Skeletal muscle tissue (tissue), 4 donors: ENCODE results near the gene TAP1. TPM values are rescaled to one million over a fixed set of nuclear protein-coding genes. Genes with fewer than 3 reads are reported as not detected.

Experiments
- H3K27ac ChIP-seq: one replicate; pipeline ENCODE4 v1.7.0; 2013; ENCODE audit warnings: mild to moderate bottlenecking, low read depth, low read length, inconsistent platforms
- H3K27me3 ChIP-seq, 3 donors: one replicate each; pipeline ENCODE4 v1.7.0; 2013; ENCODE audit warnings: low read length in 3 of 3; ENCODE audit not compliant: control insufficient read depth in 3 of 3, insufficient read depth in 3 of 3
- H3K36me3 ChIP-seq, 3 donors: one replicate each; pipeline ENCODE4 v1.7.0; 2013; ENCODE audit warnings: low read length in 3 of 3; ENCODE audit not compliant: control insufficient read depth in 3 of 3, insufficient read depth in 3 of 3
- H3K4me1 ChIP-seq, 3 donors: one replicate each; pipeline ENCODE4 v1.7.0; 2013; ENCODE audit warnings: low read length in 3 of 3, mild to moderate bottlenecking in 3 of 3; ENCODE audit not compliant: control insufficient read depth in 3 of 3, insufficient read depth in 3 of 3
- H3K4me3 ChIP-seq, 3 donors: one replicate each; pipeline ENCODE4 v1.7.0; 2013; ENCODE audit warnings: low read length in 3 of 3
- H3K9ac ChIP-seq, 3 donors: one replicate each; pipeline ENCODE4 v1.7.0; 2013; ENCODE audit warnings: low read length in 3 of 3, mild to moderate bottlenecking in 3 of 3, moderate library complexity in 2 of 3, low read depth in 1 of 3
- H3K9me3 ChIP-seq, 3 donors: one replicate each; pipeline ENCODE4 v1.7.0; 2013; ENCODE audit warnings: low read length in 3 of 3; ENCODE audit not compliant: control insufficient read depth in 3 of 3
- total RNA-seq: library from RNA; depleted of rRNA; stranded (reverse); fragments of >200 nt; gene quantifications from one replicate; pipeline ENCODE4 v1.2.3, GENCODE V29; 2014
- donor health status: Osteomylitis.

The TAP1 gene, protein sequence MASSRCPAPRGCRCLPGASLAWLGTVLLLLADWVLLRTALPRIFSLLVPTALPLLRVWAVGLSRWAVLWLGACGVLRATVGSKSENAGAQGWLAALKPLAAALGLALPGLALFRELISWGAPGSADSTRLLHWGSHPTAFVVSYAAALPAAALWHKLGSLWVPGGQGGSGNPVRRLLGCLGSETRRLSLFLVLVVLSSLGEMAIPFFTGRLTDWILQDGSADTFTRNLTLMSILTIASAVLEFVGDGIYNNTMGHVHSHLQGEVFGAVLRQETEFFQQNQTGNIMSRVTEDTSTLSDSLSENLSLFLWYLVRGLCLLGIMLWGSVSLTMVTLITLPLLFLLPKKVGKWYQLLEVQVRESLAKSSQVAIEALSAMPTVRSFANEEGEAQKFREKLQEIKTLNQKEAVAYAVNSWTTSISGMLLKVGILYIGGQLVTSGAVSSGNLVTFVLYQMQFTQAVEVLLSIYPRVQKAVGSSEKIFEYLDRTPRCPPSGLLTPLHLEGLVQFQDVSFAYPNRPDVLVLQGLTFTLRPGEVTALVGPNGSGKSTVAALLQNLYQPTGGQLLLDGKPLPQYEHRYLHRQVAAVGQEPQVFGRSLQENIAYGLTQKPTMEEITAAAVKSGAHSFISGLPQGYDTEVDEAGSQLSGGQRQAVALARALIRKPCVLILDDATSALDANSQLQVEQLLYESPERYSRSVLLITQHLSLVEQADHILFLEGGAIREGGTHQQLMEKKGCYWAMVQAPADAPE
- total RNA-seq, result 14.1 TPM

DNA sequence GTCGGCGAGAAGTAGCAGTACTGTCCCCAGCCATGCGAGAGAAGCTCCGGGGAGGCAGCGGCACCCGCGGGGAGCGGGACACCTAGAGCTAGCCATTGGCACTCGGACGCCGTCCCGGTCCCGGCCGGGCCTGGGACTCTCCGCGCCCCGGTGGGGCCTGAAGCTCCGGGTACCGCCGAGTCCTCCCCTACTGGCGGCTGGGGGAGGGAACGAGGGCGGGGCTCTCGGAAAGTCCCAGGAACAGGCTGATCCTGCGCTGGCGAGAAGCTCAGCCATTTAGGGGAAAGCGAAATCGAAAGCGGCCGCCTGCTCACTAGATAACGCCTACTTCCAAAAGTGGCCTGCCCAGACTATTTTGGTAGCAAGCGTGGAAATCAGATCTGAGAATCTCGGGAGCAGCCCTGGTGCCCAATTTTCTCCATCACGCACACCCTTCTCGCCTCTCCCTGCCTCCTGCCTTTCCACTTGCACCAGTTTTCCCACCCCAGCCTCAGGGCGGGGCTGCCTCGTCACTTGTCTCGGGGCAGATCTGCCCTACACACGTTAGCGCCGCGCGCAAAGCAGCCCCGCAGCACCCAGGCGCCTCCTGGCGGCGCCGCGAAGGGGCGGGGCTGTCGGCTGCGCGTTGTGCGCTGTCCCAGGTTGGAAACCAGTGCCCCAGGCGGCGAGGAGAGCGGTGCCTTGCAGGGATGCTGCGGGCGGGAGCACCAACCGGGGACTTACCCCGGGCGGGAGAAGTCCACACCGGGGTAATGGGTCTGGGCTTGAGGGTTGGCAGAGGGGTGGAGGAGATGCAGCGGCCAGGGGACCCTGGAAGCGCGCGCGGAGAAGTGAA, at the start of gene TAP1, which contains the start of gene PSMB9:
Gene TAP1, minus strand, starts transcription at position 164 of the 835 bp plus-strand sequence. Its CDS starts 68 bp downstream, at position 96.
Gene PSMB9, plus strand, starts transcription at position 652 of the 835 bp plus-strand sequence. Its CDS starts 38 bp downstream, at position 690.
- Histone ChIP-seq H3K4me1 (peaks cover 15 to 45% (median 27%) of the 10 kb centered on the region in 3 donors), H3K9me3 (no peaks in the 10 kb centered on the region), H3K36me3 (peaks cover 21 to 35% (median 26%) of the 10 kb centered on the region in 3 donors), H3K27me3 (no peaks in the 10 kb centered on the region), H3K4me3 (peak within 1 kb of the TSS; percentile 89 to 91 (median 89)), H3K9ac (peak within 1 kb of the TSS; percentile 90 to 98 (median 96)), H3K27ac (peak within 1 kb of the TSS; percentile 95)

DNA sequence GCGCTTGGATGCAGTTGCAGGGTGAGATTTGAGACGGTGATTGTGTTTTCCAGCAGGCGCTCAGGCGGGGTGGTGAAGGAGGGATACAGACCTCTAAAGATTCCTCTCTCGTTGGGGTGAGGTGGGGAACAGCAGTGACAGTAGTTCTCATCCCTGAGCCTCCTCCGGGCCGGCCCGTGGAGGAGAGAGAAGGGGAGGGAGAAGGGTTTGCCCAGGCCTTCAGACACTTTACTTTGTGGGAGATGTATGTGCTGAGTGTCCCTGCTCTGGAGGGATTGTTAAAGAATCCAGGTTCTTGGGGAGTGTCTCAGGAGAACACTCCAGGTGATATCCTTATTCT, 41.5 kb upstream of the TAP1 start:
- Histone ChIP-seq H3K9me3 (no peaks in the 10 kb centered on the region), H3K4me1 (peaks cover 10 to 14% (median 13%) of the 10 kb centered on the region in 3 donors), H3K9ac (peak overlapping the region; percentile 86 to 90 (median 87)), H3K36me3 (no peaks in the 10 kb centered on the region), H3K27ac (peak overlapping the region; percentile 88), H3K4me3 (peak overlapping the region; percentile 87 to 93 (median 91)), H3K27me3 (no peaks in the 10 kb centered on the region)

DNA sequence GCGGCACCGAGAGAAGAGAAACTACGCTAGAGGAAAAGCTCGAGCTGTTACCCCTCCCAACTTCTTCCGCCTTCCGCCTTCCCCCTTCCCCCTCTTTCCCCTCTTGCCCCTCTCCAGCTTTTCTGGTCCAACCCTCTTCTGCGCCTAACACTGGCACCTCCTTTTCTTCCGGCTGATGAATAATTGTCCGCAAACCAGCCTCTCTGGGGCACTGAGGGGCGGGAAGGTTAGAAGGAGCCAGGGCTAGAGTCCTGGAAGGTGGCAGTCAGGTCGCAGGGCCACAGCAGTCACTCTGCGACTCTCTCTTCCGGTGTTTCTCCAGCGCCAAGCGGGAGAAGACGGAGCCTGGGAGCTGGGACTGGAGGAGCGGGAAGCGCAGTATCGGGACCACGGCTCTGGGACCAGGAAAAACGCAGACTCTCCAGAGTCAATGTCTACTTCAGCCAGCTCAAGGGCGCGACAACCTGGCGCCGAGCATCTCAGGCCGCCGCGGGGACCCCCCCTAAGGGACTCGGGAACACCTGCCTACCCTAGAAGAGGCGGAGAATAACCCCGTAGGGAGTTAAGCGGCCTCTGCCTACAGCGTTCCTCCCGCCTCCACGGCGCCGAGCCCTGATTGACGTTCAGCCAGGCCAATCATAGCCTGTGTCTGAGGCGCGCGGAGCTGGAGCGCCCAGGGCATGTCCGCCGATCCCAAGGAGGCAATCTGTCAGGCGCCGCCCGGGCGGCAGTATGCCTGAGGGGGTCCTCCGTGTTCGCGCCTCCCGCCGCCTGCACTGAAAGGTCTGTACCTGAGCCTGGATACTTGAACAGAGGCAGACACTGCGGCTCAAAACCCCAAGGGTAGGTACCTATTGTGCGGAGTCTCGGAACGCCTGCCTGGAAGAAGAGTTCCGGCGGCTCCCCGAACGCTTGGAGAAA, 40.8 kb upstream of the TAP1 start:
- Histone ChIP-seq H3K36me3 (no peaks in the 10 kb centered on the region), H3K4me3 (peak overlapping the region; percentile 87 to 93 (median 91)), H3K27me3 (no peaks in the 10 kb centered on the region), H3K9me3 (no peaks in the 10 kb centered on the region), H3K27ac (peak overlapping the region; percentile 88), H3K4me1 (peaks cover 10 to 14% (median 13%) of the 10 kb centered on the region in 3 donors), H3K9ac (peak overlapping the region; percentile 86 to 90 (median 87))

DNA sequence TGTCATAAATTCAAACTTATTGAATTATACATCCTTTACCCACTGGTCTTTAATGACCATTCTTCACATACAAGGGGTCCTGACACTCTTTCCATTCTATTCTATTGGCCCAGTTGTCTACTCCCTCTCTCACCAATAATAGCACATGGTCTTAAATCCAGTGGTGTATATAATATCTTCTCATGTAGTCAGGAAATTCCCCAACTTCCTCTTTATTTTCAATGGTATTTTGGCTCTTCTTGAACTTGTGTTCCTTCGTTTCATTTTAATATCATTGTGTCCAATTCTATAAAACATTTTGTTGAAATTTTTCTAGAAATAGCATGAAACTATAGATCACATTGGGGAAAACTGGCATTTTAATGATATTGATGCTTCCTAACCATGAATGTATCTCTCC, 37.3 kb upstream of the TAP1 start:
- no peak overlapping the region for H3K4me3 ChIP-seq
- peaks cover 10 to 14% (median 13%) of the 10 kb centered on the region in 3 donors for H3K4me1 ChIP-seq

DNA sequence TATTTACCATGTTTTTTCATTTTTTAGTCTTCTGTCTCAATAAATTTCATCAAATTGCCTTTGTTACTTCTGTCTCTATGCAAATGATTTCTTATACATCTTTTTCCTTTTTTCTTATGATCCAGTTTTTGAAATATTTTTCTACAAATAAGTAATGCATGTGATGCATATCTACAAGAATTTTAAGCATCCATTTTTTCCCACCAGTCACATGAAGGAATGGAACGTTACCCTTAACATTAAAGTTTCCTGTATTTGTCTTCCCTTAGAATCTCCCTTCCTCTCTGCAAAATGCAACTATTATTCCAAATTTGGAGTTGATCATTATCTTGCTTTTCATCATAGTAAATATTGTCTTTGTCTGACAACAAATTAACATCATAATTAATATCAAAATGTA, 36.0 kb upstream of the TAP1 start:
- no peaks in the 10 kb centered on the region for H3K9me3 ChIP-seq
- no peak overlapping the region for H3K27ac ChIP-seq
- H3K4me1 ChIP-seq, result peaks cover 0 to 5% (median 5%) of the 10 kb centered on the region in 3 donors
- H3K27me3 ChIP-seq, result no peaks in the 10 kb centered on the region
- no peak overlapping the region for H3K4me3 ChIP-seq
- no peaks in the 10 kb centered on the region for H3K36me3 ChIP-seq
- H3K9ac ChIP-seq, result no peak overlapping the region

More for the DNA sequence above, 37.3 kb upstream of the TAP1 start:
- no peak overlapping the region for H3K9ac ChIP-seq
- H3K27me3 ChIP-seq, result no peaks in the 10 kb centered on the region
- no peaks in the 10 kb centered on the region for H3K36me3 ChIP-seq
- H3K27ac ChIP-seq, result no peak overlapping the region
- no peaks in the 10 kb centered on the region for H3K9me3 ChIP-seq

DNA sequence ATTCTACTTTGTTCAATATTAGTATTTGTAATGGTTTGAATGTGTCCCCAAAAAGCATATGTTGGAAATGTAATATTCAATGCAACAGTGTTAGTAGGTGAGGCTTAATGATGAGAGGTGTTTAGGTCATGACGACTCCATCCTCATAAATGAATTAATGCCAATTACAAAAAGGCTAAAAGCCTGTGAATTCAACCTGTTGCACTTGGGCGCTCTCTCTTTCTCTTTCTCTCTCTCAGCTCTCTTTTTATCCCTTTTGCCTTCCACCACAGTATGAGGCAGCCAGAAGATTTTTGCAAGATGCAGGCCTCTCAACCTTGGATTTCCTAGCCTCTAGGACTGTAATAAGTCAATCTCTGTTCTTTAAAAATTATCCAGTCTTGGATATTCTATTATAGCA, 35.1 kb upstream of the TAP1 start:
- peaks cover 0 to 8% (median 0%) of the 10 kb centered on the region in 3 donors for H3K4me1 ChIP-seq
- H3K9ac ChIP-seq, result no peak overlapping the region
- no peak overlapping the region for H3K27ac ChIP-seq
- H3K4me3 ChIP-seq, result no peak overlapping the region
- no peaks in the 10 kb centered on the region for H3K36me3 ChIP-seq
- H3K9me3 ChIP-seq, result no peaks in the 10 kb centered on the region
- no peaks in the 10 kb centered on the region for H3K27me3 ChIP-seq

DNA sequence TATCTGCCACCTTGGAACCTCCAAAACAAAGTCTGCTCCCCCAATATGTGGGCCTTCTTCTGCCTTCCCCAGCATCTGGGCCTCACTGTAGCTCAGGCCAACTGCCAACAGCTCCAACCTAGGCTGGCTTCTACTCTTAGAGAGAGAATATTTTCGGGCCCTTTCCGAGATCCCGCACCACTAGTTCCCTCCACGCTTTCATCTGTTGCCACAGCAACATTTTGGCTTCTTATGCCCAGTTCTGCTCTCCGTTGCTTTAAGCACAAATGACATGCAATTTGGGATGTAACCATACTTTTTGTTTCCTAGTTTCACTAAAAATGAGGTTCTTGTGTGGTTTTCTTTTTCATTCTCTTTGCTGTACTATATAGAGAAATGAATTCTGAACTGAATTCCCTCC, 34.1 kb upstream of the TAP1 start:
- Histone ChIP-seq H3K9ac (no peak overlapping the region), H3K27ac (no peak overlapping the region), H3K9me3 (no peaks in the 10 kb centered on the region), H3K27me3 (no peaks in the 10 kb centered on the region), H3K4me3 (no peak overlapping the region), H3K36me3 (no peaks in the 10 kb centered on the region), H3K4me1 (peaks cover 0 to 8% (median 0%) of the 10 kb centered on the region in 3 donors)

DNA sequence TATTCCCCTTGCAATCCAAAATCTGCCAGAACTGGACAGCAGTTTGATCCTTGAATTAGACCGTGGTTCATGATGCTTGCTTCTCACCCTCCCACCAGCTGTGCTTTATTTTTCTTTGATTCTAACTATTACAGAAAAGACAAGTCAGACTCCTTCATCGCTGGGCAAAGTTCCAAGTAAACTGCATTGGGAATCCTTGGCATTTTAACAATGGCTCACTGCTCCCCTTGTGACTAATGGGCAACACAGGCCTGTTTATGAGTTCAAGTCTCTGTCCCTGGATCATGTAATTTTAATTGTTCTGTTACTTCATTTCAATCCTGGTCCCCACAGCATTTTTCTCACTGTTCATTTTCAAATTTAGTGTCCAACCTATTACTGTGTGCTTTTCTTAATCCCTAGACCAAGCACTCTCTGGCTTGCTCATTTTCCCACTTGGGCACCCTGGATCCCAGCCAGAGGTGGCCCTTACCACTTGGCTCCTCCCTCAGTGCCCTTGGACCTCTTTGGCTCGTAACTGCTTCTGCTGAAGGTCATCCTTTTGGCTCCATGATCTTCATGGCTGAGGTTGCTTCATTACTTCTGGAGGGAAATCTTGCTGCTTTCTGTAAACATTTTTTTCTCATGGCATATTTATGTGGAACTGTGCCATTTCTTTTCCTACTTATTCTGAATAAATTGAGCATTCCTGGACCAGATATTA, 33.3 kb upstream of the TAP1 start:
- no peak overlapping the region for H3K9ac ChIP-seq
- H3K27me3 ChIP-seq, result no peaks in the 10 kb centered on the region
- H3K27ac ChIP-seq, result no peak overlapping the region
- no peak overlapping the region for H3K4me3 ChIP-seq
- H3K4me1 ChIP-seq, result peaks cover 0 to 8% (median 0%) of the 10 kb centered on the region in 3 donors
- no peaks in the 10 kb centered on the region for H3K9me3 ChIP-seq
- H3K36me3 ChIP-seq, result no peaks in the 10 kb centered on the region
